Loucy (cell line): ENCODE measurements around the gene LSP1.

Experiments
- H2AFZ ChIP-seq: fragments of 200-600 bp; sonication (generic); 2 replicates; pipeline ENCODE4 v1.6.0; 2016; ENCODE audit warnings: antibody characterized with exemption, mild to moderate bottlenecking, low read length, moderate library complexity
- H3F3A ChIP-seq: fragments of 200-600 bp; 2 replicates; pipeline ENCODE4 v1.6.0; 2016; ENCODE audit warnings: antibody characterized with exemption, low read depth, mild to moderate bottlenecking
- H3K27me3 ChIP-seq: fragments of 200-600 bp; sonication (generic); 2 replicates; pipeline ENCODE4 v1.6.1; 2014; ENCODE audit warnings: low read length, mild to moderate bottlenecking; ENCODE audit not compliant: insufficient read depth, poor library complexity, severe bottlenecking
- H3K36me3 ChIP-seq: fragments of 200-600 bp; sonication (generic); 2 replicates; pipeline ENCODE4 v1.6.1; 2016; ENCODE audit warnings: low read length; ENCODE audit not compliant: insufficient read depth
- H3K4me1 ChIP-seq: fragments of 200-600 bp; sonication (generic); 2 replicates; pipeline ENCODE4 v1.5.1; 2014; ENCODE audit warnings: low read length, mild to moderate bottlenecking; ENCODE audit not compliant: insufficient read depth, poor library complexity, severe bottlenecking
- H3K4me2 ChIP-seq: fragments of 200-600 bp; sonication (generic); 2 replicates; pipeline ENCODE4 v1.6.0; 2014; ENCODE audit warnings: antibody characterized with exemption, low read length, low read depth, mild to moderate bottlenecking; ENCODE audit not compliant: poor library complexity, severe bottlenecking
- H3K4me3 ChIP-seq: fragments of 200-600 bp; sonication (generic); 2 replicates; pipeline ENCODE4 v1.5.1; 2014; ENCODE audit warnings: low read length, mild to moderate bottlenecking, mixed read lengths; ENCODE audit not compliant: poor library complexity, severe bottlenecking
- H3K79me2 ChIP-seq: fragments of 200-600 bp; sonication (generic); 2 replicates; pipeline ENCODE4 v1.6.1; 2014; ENCODE audit warnings: low read length; ENCODE audit not compliant: insufficient read depth
- H3K9ac ChIP-seq: fragments of 200-600 bp; sonication (generic); 2 replicates; pipeline ENCODE4 v1.6.0; 2014; ENCODE audit warnings: mild to moderate bottlenecking, low read depth, low read length, moderate library complexity; ENCODE audit not compliant: poor library complexity, severe bottlenecking
- H3K9me2 ChIP-seq: fragments of 200-600 bp; sonication (generic); replicated peaks from 2 replicates; pipeline ENCODE4 v1.6.1; 2016; ENCODE audit warnings: low read depth, low read length, mixed read lengths
- H3K9me3 ChIP-seq: fragments of 200-600 bp; sonication (generic); 2 replicates; pipeline ENCODE4 v1.6.1; 2014; ENCODE audit warnings: mild to moderate bottlenecking, antibody characterized with exemption, low read length, low read depth; ENCODE audit not compliant: insufficient read depth
- H4K20me1 ChIP-seq: fragments of 200-600 bp; sonication (generic); 2 replicates; pipeline ENCODE4 v1.6.0; 2014; ENCODE audit warnings: antibody characterized with exemption, low read length, mild to moderate bottlenecking; ENCODE audit not compliant: insufficient read depth, poor library complexity, severe bottlenecking
- EZH2phosphoT487 ChIP-seq: fragments of 200-600 bp; IDR thresholded peaks from 2 replicates; pipeline ENCODE4 v1.6.1; 2018; ENCODE audit warnings: antibody characterized with exemption, mild to moderate bottlenecking, moderate library complexity, borderline replicate concordance
- TF ChIP-seq, protein P1 (sequence below): fragments of 200-600 bp; sonication (generic); conservative IDR thresholded peaks from 2 replicates; pipeline ENCODE4 v1.5.1; 2014; ENCODE audit warnings: mild to moderate bottlenecking, antibody characterized with exemption, low read length

The LSP1 gene

DNA sequence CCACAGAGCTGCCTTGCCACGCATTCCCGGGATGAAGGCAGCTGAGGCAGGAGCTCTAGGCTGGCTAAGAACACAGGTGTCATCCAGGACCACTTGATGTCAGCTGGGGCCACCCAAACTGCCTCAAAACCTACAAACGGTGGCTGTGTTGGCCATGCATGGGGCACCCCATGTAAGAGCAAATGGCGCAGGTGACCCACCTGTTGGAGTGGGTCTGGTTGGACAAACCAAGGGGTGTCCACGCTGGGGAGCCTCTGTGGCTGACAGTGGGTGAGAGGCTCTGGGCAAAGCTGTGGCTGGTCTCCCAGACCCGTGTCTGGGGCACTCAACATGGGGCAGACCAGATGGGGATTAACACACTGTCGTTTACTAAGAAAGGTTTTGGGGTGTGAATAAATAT is 37.1 kb upstream of the LSP1 start:
- Histone ChIP-seq H3K79me2 (no peaks in the 10 kb centered on the region), H4K20me1 (no peaks in the 10 kb centered on the region), H3K9ac (no peak overlapping the region), H3K9me3 (peaks cover 6% of the 10 kb centered on the region; the same call in 1 of the 2 replicates), H2AFZ (no peak overlapping the region), H3K4me2 (no peak overlapping the region), H3K4me3 (no peak overlapping the region), H3K27me3 (no peaks in the 10 kb centered on the region), H3K36me3 (no peaks in the 10 kb centered on the region), H3F3A (no peaks in the 10 kb centered on the region), H3K4me1 (no peaks in the 10 kb centered on the region), H3K9me2 (no peaks in the 10 kb centered on the region)
- TF ChIP-seq, protein P1, sequence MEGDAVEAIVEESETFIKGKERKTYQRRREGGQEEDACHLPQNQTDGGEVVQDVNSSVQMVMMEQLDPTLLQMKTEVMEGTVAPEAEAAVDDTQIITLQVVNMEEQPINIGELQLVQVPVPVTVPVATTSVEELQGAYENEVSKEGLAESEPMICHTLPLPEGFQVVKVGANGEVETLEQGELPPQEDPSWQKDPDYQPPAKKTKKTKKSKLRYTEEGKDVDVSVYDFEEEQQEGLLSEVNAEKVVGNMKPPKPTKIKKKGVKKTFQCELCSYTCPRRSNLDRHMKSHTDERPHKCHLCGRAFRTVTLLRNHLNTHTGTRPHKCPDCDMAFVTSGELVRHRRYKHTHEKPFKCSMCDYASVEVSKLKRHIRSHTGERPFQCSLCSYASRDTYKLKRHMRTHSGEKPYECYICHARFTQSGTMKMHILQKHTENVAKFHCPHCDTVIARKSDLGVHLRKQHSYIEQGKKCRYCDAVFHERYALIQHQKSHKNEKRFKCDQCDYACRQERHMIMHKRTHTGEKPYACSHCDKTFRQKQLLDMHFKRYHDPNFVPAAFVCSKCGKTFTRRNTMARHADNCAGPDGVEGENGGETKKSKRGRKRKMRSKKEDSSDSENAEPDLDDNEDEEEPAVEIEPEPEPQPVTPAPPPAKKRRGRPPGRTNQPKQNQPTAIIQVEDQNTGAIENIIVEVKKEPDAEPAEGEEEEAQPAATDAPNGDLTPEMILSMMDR = no peak
- TF ChIP-seq EZH2phosphoT487 = no peak

DNA sequence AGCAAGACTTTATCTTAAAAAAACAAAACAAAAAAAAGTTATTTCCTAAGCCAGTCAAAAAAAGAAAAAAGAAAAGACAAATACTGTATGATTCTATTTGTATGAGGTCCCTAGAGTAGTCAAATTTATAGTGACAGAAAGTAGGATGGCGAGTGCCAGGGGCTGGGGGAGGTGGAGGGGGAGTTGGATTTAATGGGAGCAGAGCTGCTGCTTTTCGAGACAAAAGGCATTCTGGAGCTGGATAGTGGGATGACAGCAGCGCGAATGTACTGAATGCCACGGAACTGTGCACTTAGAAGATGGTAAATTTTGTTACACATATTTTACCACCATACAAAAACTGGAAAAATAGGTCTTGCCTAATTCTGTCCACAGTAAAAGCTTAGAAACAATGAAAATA is 35.9 kb upstream of the LSP1 start:
- Histone ChIP-seq H3K4me2 (no peak overlapping the region), H2AFZ (no peak overlapping the region), H3F3A (no peaks in the 10 kb centered on the region), H3K79me2 (no peaks in the 10 kb centered on the region), H3K9me3 (peaks cover 6% of the 10 kb centered on the region; the same call in 1 of the 2 replicates), H3K4me3 (no peak overlapping the region), H3K9ac (no peak overlapping the region), H3K9me2 (no peaks in the 10 kb centered on the region), H3K36me3 (no peaks in the 10 kb centered on the region), H4K20me1 (no peaks in the 10 kb centered on the region), H3K27me3 (no peaks in the 10 kb centered on the region), H3K4me1 (no peaks in the 10 kb centered on the region)
- TF ChIP-seq, protein P1 = no peak
- TF ChIP-seq EZH2phosphoT487 = no peak

DNA sequence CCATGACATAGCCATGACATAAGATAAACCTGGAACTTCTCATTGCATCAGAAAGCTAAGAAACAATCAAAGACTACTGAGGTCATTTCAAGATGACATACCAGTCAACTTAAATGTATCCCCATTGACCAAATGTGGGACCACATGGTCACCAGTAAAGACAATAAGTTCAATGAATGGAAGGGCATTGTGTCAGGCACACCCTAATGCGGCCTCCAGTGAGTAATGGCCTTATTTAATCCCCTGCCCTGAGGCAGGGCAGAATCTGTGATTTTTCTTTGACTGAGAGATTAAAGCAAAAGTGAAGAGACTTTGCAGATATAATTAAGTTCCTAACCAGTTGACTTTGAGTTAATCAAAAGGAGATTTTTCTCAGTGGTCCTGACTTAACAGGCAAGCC is 35.4 kb upstream of the LSP1 start:
- TF ChIP-seq EZH2phosphoT487 = no peak
- TF ChIP-seq, protein P1 = no peak
- Histone ChIP-seq H3F3A (no peaks in the 10 kb centered on the region), H3K79me2 (no peaks in the 10 kb centered on the region), H3K9me3 (peaks cover 6% of the 10 kb centered on the region; the same call in 1 of the 2 replicates), H3K27me3 (no peaks in the 10 kb centered on the region), H3K9me2 (no peaks in the 10 kb centered on the region), H3K36me3 (no peaks in the 10 kb centered on the region), H3K9ac (no peak overlapping the region), H3K4me3 (no peak overlapping the region), H2AFZ (no peak overlapping the region), H4K20me1 (no peaks in the 10 kb centered on the region), H3K4me2 (no peak overlapping the region), H3K4me1 (no peaks in the 10 kb centered on the region)
